Liver (tissue), 9 donors: Measurements from ENCODE around the gene MYL6. TPM values are rescaled to one million over a fixed set of nuclear protein-coding genes. Genes with fewer than 3 reads are reported as not detected.
"Not testable (repeated sequence)": the region's sequence is repeated elsewhere in the genome, so short reads cannot be mapped to it uniquely, and the experiment has no call there.

ENCODE experiments used
- DNase-seq: peaks from one replicate; pipeline ENCODE4 v3.0.0-alpha.2; 2017; ENCODE audit warnings: low spot score
- H3K27ac ChIP-seq, 2 donors: one replicate each; pipeline ENCODE4 v1.7.0; 2013; ENCODE audit warnings: inconsistent platforms in 2 of 2, low read length in 2 of 2, control low read depth in 1 of 2, low read depth in 1 of 2, mild to moderate bottlenecking in 1 of 2
- H3K27me3 ChIP-seq, 4 donors: one replicate each; pipeline versions ENCODE4 v1.6.1 to v1.7.0; 2013; ENCODE audit warnings: low read length in 3 of 4, inconsistent platforms in 1 of 4, mild to moderate bottlenecking in 1 of 4, moderate library complexity in 1 of 4; ENCODE audit not compliant: control insufficient read depth in 4 of 4, insufficient read depth in 4 of 4
- H3K36me3 ChIP-seq, 4 donors: one replicate each; pipeline versions ENCODE4 v1.6.1 to v1.7.0; 2013; ENCODE audit warnings: low read length in 3 of 4, mild to moderate bottlenecking in 3 of 4, low read depth in 1 of 4, moderate library complexity in 1 of 4; ENCODE audit not compliant: control insufficient read depth in 4 of 4, insufficient read depth in 3 of 4
- H3K4me1 ChIP-seq, 4 donors: one replicate each; pipeline versions ENCODE4 v1.6.1 to v1.7.0; 2013; ENCODE audit warnings: low read length in 3 of 4, mild to moderate bottlenecking in 3 of 4, moderate library complexity in 1 of 4; ENCODE audit not compliant: control insufficient read depth in 4 of 4, insufficient read depth in 4 of 4
- H3K4me3 ChIP-seq, 3 donors: one replicate each; pipeline versions ENCODE4 v1.6.1 to v1.7.0; 2013; ENCODE audit warnings: low read length in 3 of 3, control low read depth in 1 of 3, low read depth in 1 of 3, mild to moderate bottlenecking in 1 of 3
- H3K9ac ChIP-seq, 2 donors: one replicate each; pipeline ENCODE4 v1.7.0; 2013; ENCODE audit warnings: low read length in 2 of 2, mild to moderate bottlenecking in 2 of 2, moderate library complexity in 2 of 2, control low read depth in 1 of 2, low read depth in 1 of 2
- H3K9me3 ChIP-seq, 4 donors: one replicate each; pipeline versions ENCODE4 v1.6.1 to v1.7.0; 2013; ENCODE audit warnings: low read length in 3 of 4; ENCODE audit not compliant: control insufficient read depth in 4 of 4
- EGR1 ChIP-seq, 2 donors: IDR thresholded peaks; 2 replicates each; pipeline ENCODE4 v1.6.1; 2016 to 2018; ENCODE audit warnings: antibody characterized with exemption in 2 of 2, low read depth in 2 of 2
- FOXA1 ChIP-seq: IDR thresholded peaks from 2 replicates; pipeline ENCODE4 v1.6.1; 2016; ENCODE audit warnings: antibody characterized with exemption
- FOXA2 ChIP-seq: IDR thresholded peaks from 2 replicates; pipeline ENCODE4 v1.6.1; 2016; ENCODE audit warnings: antibody characterized with exemption
- GABPA ChIP-seq, 2 donors: IDR thresholded peaks in 1 of 2; conservative IDR thresholded peaks in 1 of 2; 2 replicates each; pipeline ENCODE4 v1.6.1; 2016; ENCODE audit warnings: antibody characterized with exemption in 2 of 2, mild to moderate bottlenecking in 1 of 2, moderate library complexity in 1 of 2
- HNF4A ChIP-seq, 2 donors: conservative IDR thresholded peaks; 2 replicates each; pipeline ENCODE4 v1.6.1; 2016; ENCODE audit warnings: antibody characterized with exemption in 2 of 2, mild to moderate bottlenecking in 2 of 2
- HNF4G ChIP-seq: IDR thresholded peaks from 2 replicates; pipeline ENCODE4 v1.6.1; 2016; ENCODE audit warnings: antibody characterized with exemption
- JUND ChIP-seq, 2 donors: IDR thresholded peaks; 2 replicates each; pipeline ENCODE4 v1.6.1; 2016; ENCODE audit warnings: antibody characterized with exemption in 2 of 2
- NR2F2 ChIP-seq: IDR thresholded peaks from 2 replicates; pipeline ENCODE4 v1.6.1; 2016; ENCODE audit warnings: antibody characterized with exemption
- RAD21 ChIP-seq, 2 donors: IDR thresholded peaks; 2 replicates each; pipeline ENCODE4 v1.6.1; 2016; ENCODE audit warnings: antibody characterized with exemption in 2 of 2, mild to moderate bottlenecking in 2 of 2
- RXRA ChIP-seq, 2 donors: IDR thresholded peaks; 2 replicates each; pipeline ENCODE4 v1.6.1; 2017 to 2018; ENCODE audit warnings: antibody characterized with exemption in 2 of 2, mild to moderate bottlenecking in 1 of 2
- SP1 ChIP-seq: IDR thresholded peaks from 2 replicates; pipeline ENCODE4 v1.6.1; 2018; ENCODE audit warnings: antibody characterized with exemption, mild to moderate bottlenecking
- TAF1 ChIP-seq: conservative IDR thresholded peaks from 2 replicates; pipeline ENCODE4 v1.6.1; 2016; ENCODE audit warnings: antibody characterized with exemption, mild to moderate bottlenecking
- YY1 ChIP-seq: IDR thresholded peaks from 2 replicates; pipeline ENCODE4 v1.6.1; 2016; ENCODE audit warnings: antibody characterized with exemption, mild to moderate bottlenecking
- WGBS: extraction: QIAGEN DNeasy Blood & Tissue Kit; methylation state at CpG from one replicate; pipeline ENCODE4 v1.1.7; 2013; 5-methylcytosine and 5-hydroxymethylcytosine counted together
- polyA plus RNA-seq, 2 donors: library from polyadenylated mRNA; stranded (reverse) in 1 of 2; unstranded in 1 of 2; fragments of 200-250 nt in 1 of 2; fragments of >200 nt in 1 of 2; fragmentation: Nextera tagmentation in 1 of 2; extraction: Ambion mirVana in 1 of 2; gene quantifications; one replicate each; pipeline versions ENCODE4 v1.2.1 to v1.2.3, GENCODE V29; 2013 to 2015
- total RNA-seq, 2 donors: library from RNA; depleted of rRNA; stranded (reverse); fragments of >200 nt; gene quantifications; one replicate each; pipeline ENCODE4 v1.2.3, GENCODE V29; 2014
- TF ChIP-seq, protein P1 (sequence below): fragments of 150-350 bp; IDR thresholded peaks from 2 replicates; pipeline ENCODE4 v1.5.1; 2017; ENCODE audit warnings: improper control_type of control experiment, low read depth, low read length; ENCODE audit not compliant: missing input control
- TF ChIP-seq, protein P2 (sequence below): IDR thresholded peaks from 2 replicates; pipeline ENCODE4 v1.6.1; 2016; ENCODE audit warnings: antibody characterized with exemption, mild to moderate bottlenecking
- TF ChIP-seq, protein P3 (sequence below): IDR thresholded peaks from 2 replicates; pipeline ENCODE4 v1.6.1; 2016; ENCODE audit warnings: antibody characterized with exemption
- TF ChIP-seq, protein P4 (sequence below): IDR thresholded peaks from 2 replicates; pipeline ENCODE4 v1.6.1; 2016; ENCODE audit warnings: antibody characterized with exemption
- TF ChIP-seq, protein P5 (sequence below): IDR thresholded peaks from 2 replicates; pipeline ENCODE4 v1.6.1; 2016; ENCODE audit warnings: antibody characterized with exemption
- donor health status: healthy.
- donor health status: healthy.
- donor health status: healthy.
- donor health status: healthy.
- donor health status: healthy.

Gene MYL6
- total and polyA plus RNA-seq, 4 donors = 298 to 975 (median 624) TPM

DNA sequence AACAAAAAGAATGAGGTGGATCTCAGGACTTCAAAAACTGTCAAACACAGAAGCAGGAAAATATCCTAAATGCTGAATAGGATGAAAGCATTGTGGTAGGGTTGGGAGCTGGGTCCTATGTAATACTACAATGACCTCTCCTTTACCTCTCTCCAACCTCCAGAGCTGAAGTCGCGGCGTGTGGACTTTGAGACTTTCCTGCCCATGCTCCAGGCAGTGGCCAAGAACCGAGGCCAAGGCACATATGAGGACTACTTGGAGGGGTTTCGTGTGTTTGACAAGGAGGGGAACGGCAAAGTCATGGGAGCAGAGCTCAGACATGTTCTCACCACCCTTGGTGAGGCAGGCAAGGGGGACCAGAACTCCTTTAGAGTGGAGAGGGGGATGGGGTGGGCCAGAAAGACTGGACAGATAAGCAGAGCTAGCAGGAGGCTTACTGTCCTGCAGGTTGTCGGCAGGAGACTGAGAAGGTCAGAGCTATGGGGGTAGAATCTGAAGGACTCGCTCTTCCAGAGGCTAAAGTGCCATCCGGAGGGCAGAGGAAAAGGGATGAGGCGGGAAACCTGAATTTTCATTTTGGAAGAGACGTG, 2.8 kb upstream of the MYL6 start:
- Histone ChIP-seq H3K4me3 (no peak overlapping the region), H3K27ac (peak overlapping the region in 1 of 2 donors; percentile 6), H3K9ac (no peak overlapping the region), H3K9me3 (no peaks in the 10 kb centered on the region), H3K27me3 (no peaks in the 10 kb centered on the region), H3K36me3 (peaks cover 2 to 6% (median 4%) of the 10 kb centered on the region in 4 donors), H3K4me1 (peaks cover 9 to 54% (median 43%) of the 10 kb centered on the region in 4 donors)
- WGBS = 61% methylated on average over 11 of the region's 11 CpGs
- TF ChIP-seq HNF4A (conservative IDR thresholded peaks at IDR 0.05) (peak; percentile 81 to 87), EGR1 (IDR thresholded peaks at IDR 0.05; ENCODE audit: low read depth in 2 of 2) (no peak), HNF4G (peak; percentile 58), RXRA (IDR thresholded peaks at IDR 0.05) (peak; percentile 72 to 74), RAD21 (IDR thresholded peaks at IDR 0.05) (no peak), SP1 (peak; percentile 76), NR2F2 (no peak), TAF1 (no peak), YY1 (no peak), FOXA1 (no peak), JUND (IDR thresholded peaks at IDR 0.05) (no peak), GABPA (IDR thresholded peaks at IDR 0.05 in 1 of 2, conservative IDR thresholded peaks at IDR 0.05 in 1 of 2) (no peak), FOXA2 (no peak)
- TF ChIP-seq, protein P1, sequence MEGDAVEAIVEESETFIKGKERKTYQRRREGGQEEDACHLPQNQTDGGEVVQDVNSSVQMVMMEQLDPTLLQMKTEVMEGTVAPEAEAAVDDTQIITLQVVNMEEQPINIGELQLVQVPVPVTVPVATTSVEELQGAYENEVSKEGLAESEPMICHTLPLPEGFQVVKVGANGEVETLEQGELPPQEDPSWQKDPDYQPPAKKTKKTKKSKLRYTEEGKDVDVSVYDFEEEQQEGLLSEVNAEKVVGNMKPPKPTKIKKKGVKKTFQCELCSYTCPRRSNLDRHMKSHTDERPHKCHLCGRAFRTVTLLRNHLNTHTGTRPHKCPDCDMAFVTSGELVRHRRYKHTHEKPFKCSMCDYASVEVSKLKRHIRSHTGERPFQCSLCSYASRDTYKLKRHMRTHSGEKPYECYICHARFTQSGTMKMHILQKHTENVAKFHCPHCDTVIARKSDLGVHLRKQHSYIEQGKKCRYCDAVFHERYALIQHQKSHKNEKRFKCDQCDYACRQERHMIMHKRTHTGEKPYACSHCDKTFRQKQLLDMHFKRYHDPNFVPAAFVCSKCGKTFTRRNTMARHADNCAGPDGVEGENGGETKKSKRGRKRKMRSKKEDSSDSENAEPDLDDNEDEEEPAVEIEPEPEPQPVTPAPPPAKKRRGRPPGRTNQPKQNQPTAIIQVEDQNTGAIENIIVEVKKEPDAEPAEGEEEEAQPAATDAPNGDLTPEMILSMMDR = no peak
- TF ChIP-seq, protein P2, sequence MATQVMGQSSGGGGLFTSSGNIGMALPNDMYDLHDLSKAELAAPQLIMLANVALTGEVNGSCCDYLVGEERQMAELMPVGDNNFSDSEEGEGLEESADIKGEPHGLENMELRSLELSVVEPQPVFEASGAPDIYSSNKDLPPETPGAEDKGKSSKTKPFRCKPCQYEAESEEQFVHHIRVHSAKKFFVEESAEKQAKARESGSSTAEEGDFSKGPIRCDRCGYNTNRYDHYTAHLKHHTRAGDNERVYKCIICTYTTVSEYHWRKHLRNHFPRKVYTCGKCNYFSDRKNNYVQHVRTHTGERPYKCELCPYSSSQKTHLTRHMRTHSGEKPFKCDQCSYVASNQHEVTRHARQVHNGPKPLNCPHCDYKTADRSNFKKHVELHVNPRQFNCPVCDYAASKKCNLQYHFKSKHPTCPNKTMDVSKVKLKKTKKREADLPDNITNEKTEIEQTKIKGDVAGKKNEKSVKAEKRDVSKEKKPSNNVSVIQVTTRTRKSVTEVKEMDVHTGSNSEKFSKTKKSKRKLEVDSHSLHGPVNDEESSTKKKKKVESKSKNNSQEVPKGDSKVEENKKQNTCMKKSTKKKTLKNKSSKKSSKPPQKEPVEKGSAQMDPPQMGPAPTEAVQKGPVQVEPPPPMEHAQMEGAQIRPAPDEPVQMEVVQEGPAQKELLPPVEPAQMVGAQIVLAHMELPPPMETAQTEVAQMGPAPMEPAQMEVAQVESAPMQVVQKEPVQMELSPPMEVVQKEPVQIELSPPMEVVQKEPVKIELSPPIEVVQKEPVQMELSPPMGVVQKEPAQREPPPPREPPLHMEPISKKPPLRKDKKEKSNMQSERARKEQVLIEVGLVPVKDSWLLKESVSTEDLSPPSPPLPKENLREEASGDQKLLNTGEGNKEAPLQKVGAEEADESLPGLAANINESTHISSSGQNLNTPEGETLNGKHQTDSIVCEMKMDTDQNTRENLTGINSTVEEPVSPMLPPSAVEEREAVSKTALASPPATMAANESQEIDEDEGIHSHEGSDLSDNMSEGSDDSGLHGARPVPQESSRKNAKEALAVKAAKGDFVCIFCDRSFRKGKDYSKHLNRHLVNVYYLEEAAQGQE = no peak
- TF ChIP-seq, protein P3, sequence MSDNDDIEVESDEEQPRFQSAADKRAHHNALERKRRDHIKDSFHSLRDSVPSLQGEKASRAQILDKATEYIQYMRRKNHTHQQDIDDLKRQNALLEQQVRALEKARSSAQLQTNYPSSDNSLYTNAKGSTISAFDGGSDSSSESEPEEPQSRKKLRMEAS = no peak
- TF ChIP-seq, protein P4, sequence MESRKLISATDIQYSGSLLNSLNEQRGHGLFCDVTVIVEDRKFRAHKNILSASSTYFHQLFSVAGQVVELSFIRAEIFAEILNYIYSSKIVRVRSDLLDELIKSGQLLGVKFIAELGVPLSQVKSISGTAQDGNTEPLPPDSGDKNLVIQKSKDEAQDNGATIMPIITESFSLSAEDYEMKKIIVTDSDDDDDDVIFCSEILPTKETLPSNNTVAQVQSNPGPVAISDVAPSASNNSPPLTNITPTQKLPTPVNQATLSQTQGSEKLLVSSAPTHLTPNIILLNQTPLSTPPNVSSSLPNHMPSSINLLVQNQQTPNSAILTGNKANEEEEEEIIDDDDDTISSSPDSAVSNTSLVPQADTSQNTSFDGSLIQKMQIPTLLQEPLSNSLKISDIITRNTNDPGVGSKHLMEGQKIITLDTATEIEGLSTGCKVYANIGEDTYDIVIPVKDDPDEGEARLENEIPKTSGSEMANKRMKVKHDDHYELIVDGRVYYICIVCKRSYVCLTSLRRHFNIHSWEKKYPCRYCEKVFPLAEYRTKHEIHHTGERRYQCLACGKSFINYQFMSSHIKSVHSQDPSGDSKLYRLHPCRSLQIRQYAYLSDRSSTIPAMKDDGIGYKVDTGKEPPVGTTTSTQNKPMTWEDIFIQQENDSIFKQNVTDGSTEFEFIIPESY = no peak
- TF ChIP-seq, protein P5, sequence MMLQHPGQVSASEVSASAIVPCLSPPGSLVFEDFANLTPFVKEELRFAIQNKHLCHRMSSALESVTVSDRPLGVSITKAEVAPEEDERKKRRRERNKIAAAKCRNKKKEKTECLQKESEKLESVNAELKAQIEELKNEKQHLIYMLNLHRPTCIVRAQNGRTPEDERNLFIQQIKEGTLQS = no peak
- DNase-seq = no peak

DNA sequence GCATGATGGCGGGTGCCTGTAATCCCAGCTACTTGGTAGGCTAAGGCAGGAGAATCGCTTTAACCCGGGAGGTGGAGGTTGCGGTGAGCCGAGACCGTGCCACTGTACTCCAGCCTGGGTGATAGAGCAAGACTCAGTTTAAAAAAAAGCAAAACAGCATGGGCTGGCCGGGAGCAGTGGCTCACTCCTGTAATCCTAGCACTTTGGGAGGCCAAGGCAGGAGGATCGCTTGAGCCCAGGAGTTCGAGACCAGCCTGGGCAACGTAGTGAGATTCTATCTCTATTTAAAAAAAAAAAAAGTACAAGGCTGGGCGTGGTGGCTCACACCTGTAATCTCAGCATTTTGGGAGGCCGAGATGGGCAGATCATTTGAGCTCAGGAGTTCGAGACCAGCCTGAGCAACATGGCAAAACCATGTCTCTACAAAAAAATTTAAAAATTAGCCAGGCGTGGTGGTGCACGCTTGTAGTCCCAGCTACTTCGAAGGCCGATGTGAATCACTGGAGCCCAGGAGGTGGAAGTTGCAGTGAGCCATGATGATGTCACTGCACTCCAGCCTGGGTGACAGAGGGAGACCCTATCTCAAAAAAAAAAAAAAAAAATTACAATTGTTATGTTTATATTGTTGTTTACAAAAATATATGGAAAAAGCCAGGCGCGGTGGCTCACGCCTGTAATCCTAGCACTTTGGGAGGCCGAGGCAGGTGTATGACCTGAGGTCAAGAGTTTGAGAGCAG, 1.5 kb upstream of the MYL6 start:
- H3K4me3 ChIP-seq, DNase-seq, H3K9ac ChIP-seq: not testable (repeated sequence)

More for the DNA sequence above, 1.5 kb upstream of the MYL6 start:
- WGBS = 95% methylated on average over 21 of the region's 21 CpGs
- not testable (repeated sequence) for H3K27ac ChIP-seq, H3K27me3 ChIP-seq, H3K9me3 ChIP-seq
- H3K4me1 ChIP-seq = peaks cover 9 to 59% (median 48%) of the 10 kb centered on the region in 4 donors
- peaks cover 10 to 18% (median 16%) of the 10 kb centered on the region in 4 donors for H3K36me3 ChIP-seq
